ENCODE results near the gene ARIH2.

The ARIH2 gene

DNA sequence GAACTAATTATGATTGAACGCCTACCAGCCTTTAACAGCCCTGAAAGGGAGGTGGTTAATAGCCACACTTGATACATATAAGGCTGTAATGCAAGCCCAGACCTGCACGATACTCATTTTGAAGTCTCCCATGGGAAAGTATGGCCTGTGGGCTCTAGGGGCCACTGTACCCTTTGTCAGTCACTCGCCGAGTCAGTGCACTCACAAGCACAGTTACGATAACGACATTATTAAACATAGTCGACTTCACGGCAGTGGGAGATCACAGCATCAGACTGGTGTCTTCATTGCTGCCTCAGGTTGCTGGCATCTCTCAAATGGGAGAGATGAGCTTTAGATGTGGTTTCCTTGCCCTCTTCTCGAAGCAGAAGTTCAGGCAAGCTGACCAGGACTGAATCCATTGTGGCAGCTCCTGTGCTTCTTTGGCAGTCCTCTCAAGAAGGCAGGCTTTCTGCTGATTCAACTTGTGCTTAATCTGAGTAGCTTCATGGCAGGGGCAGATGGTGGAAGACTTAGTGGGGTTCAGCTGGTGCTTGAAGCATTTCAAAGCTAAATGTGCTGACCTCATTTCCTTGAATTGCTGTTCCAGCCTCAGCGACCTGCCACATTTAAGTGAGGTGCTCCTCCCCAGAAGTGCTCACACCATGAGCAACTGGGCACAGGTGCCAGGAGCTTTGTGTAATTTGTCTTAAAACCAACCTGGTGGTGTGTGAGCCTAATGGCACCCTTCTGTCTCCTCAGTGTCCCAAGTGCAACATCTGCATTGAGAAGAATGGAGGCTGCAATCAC is 55.6 kb downstream of the ARIH2 start:
- DNase-seq, result no peak

DNA sequence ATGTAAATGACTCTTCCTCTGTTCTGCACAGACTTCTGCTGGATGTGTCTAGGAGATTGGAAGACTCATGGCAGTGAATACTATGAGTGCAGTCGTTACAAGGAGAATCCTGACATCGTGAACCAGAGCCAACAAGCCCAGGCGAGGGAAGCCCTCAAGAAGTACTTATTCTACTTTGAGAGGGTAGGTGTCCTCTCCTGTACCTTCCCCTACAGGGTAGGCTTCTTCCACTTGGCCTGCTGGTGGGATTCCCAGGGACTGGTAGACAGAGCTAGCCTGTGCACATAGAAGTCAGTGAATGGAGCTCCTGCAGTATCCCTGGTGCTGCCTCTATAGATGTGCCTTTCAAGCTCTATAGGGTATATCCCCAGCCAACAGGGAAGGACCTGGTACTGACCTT is 60.8 kb downstream of the ARIH2 start:
- DNase-seq, result no peak

DNA sequence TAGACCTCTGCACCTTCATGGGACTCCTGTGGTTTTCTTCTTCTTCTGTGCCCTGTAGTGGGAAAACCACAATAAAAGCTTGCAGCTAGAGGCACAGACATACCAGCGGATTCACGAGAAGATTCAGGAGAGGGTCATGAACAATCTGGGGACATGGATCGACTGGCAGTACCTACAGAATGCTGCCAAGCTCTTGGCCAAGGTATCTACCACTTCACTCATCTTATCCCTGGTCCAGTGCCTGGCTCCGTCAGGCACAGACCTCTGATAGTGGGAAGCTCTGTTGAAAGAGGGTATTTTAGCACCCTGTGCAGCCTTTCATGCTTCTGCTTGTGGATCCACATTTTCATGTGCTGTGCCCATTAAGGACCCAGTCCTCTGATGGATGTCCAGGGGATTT is 61.7 kb downstream of the ARIH2 start:
- no peak for DNase-seq

DNA sequence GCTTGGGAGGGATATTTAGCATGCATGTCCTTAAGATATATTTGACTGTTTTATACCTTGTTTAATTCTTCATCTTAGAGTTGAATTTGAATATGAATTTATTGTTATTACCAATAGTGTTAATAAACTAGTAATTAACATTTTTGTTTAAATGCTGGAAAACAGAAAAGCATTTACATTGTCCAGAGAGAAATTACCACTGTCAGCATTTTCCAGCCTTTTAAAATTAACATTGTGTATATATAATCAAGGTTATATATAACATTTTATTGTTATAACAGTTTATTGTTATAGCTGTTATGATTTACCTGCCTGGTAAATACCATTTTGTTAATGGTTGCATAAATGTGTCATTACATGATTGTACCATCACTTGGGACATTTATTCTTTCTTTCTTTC is 63.4 kb downstream of the ARIH2 start:
- no peak for DNase-seq

DNA sequence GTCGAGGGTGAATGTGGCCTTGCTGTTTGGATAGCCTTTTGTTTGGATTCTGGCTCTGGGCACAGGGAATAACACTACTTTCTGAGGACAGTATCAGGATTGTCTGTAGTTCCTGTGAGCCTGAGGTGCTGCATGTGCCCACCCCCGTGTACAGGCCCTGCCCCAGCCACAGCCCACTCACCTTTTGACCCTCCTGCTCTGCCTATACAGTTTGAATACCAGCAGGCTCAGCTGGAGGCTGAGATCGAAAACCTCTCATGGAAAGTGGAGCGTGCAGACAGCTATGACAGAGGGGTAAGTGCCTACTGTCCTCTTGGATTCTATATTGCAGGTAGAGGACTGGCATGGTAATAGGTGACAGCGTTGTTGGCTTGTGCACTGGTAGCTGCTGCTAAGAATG is 64.0 kb downstream of the ARIH2 start:
- DNase-seq, result no peak

GRCh38 chr3:48983096-48983495 is 64.5 kb downstream of the ARIH2 start:
- no peak for DNase-seq

GRCh38 chr3:48984663-48985062 is 66.0 kb downstream of the ARIH2 start:
- DNase-seq, result no peak

DNA sequence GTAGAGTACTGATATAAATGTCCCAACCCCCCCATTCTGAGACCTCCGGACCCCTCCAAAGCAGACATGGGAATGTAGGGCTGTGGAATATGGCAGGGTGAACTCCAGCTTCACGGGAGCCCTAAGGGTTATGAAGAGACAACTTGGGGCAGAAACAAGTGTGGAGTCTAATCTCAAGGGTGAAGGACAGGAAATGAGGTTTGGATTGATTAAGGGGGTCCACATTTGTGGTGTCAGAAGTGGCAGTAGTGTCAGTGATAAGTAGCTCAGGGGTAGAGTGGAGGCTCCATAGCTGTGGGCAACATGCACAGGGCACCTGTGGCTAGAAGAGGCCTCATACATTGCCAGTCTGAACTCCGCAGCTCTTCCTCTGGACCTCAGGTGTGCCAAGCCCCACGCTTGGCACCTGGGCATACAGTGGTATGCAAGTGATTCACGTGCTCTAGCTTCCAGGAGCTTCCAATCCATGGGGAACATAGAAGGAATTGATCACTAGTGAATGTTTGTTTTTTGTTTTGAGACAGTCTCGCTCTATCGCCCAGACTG is 67.3 kb downstream of the ARIH2 start:
- no peak for DNase-seq

- DNase-seq, result no peak
Measured at GRCh38 chr3:48989126-48989795, 70.6 kb downstream of the ARIH2 start.

DNA sequence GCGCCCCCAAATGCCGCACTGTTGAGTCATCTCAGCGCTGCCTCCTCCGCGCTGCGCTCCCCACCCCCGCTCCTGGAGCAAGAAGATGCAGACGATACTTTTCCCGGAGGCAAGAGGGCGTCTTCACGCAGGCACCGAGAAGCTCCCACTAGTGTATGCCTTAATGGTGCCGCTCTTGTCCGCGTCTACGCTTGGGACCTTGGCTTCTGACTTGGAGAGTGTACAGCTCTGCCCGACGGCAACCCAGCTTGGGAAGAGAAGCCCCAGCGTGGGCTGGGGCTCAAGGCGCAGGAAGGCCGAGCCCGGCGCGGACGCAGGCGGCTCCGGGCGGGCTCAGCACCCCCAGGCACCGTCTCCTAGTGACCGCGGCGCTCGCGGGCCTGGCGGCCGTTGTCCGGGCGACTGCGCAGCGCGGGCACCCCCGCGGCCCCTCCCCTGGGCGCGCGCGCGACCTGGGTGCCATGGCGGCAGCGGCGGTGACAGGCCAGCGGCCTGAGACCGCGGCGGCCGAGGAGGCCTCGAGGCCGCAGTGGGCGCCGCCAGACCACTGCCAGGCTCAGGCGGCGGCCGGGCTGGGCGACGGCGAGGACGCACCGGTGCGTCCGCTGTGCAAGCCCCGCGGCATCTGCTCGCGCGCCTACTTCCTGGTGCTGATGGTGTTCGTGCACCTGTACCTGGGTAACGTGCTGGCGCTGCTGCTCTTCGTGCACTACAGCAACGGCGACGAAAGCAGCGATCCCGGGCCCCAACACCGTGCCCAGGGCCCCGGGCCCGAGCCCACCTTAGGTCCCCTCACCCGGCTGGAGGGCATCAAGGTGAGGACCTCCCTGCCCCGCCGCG is 71.4 kb downstream of the ARIH2 start, which contains the start of gene P4HTM:
Gene P4HTM, plus strand, starts transcription at position 446 of the 840 bp plus-strand sequence. Its CDS starts 16 bp downstream, at position 462.
- DNase-seq, result peak; percentile 64

GRCh38 chr3:48990636-48991469 is 72.2 kb downstream of the ARIH2 start:
- no peak for DNase-seq

DNA sequence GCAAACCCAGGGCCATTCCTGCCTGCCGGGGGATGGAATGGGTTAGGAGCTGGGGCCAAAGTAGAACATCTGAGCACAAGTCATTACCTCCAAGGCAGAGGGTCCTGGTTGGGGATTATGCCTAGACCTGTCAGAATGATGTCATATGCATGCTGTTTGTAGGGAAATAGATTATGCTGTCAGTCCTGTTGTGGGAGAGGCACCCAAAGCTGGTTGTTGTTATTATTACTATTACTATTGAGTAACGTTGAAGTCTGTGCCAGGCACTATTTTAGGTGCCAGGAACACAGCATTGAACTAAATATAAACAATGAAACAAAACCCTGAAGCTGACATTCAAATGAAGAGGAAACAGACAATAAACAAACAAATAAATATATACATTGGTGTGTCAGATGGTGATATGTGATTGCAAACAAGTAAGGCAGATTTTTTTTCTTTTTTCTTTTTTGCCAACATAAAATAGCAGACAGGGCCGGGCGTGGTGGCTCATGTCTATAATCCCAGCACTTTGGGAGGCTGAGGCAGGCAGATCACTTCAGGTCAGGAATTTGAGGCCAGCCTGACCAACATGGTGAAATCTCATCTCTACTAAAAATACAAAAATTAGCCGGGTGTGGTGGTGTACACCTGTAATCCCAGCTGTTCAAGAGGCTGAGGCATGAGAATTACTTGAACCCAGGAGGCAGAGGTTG is 73.4 kb downstream of the ARIH2 start:
- no peak for DNase-seq

DNA sequence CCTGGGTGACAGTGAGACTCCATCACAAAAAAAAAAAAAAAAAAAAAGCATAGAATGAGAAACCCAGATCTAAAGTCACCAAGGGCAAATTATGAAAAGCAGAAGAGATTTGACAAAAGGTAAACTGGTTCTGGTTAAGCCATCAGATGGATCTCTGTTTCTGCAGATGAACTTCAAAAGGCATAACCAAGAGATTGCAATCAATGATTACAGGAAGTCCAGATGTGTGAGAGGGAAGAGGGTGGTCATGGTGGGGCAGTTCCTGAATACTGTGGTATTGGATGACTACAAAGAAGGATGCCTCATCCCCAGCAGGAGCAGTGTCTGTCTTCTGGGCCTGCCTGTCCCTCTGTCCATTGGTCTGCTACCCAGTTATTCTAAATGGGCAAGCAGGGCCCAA is 75.2 kb downstream of the ARIH2 start:
- no peak for DNase-seq

DNA sequence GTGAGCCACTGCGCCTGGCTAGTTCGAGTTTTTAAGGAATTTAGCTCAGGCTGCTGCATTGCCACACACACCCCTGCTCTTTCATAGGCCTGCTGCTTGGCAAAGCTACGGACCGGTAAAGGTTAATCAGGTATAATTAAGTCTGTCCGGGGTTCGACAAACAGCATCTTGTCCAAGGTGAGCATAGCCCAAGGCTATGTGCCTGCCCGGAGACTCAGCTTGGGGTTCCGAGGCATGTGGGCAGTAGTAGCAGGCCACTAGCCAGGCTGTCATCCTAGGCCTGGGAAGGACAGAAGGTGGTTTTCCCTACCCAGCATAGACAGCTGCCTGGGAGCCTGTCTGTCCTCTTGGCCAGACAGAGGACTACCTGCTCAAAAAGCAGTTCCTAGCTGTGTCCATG is 78.0 kb downstream of the ARIH2 start:
- DNase-seq, result no peak

DNA sequence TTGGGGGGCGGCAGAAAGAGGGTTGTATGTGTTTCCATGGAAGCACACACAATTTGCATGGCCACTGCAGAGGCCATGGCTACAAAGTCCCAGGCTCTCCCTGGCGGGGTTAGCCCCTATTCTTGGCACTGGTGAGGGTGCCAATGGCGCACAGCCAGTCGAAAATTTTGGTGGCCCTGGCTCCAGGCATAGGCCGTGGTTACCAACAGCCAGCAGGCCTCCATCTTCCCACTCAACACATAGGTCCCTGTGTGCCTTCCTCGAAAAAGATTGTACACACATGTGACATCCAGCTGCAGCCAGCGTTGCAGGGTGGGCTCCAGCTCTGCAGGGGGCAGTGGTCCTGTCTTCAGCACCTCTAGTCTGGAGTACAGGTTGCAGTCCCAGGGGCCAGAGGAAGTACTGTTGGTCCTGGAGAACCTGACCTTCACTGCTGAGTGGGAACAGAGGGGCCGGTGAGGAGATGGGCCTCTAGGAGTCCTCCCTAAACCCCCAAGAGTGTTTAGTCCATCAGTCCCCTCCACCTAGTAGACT is 78.5 kb downstream of the ARIH2 start:
- DNase-seq, result no peak

- no peak for DNase-seq
Measured at GRCh38 chr3:48997714-48998637, 79.3 kb downstream of the ARIH2 start.

- DNase-seq, result no peak
Measured at GRCh38 chr3:48999085-48999858, 80.6 kb downstream of the ARIH2 start.

- DNase-seq, result no peak
Measured at GRCh38 chr3:49001155-49001554, 82.5 kb downstream of the ARIH2 start.

Data from effector CD8-positive, alpha-beta T cell (primary cell).